HG03196 (cell line): ENCODE results near the gene APBB1IP.
A peak's percentile ranks its signal among the peaks of the same experiment; 100 is the strongest.
"Not testable (repeated sequence)": the region's sequence is repeated elsewhere in the genome, so short reads cannot be mapped to it uniquely, and the experiment has no call there.

Source experiments
- ATAC-seq: cut with Tn5 transposase; IDR thresholded peaks from one replicate; pipeline ENCODE4 v1.9.1; 2021; ENCODE audit not compliant: unreplicated experiment

Gene APBB1IP

GRCh38 chr10:26555719-26556368, 117.7 kb downstream of the APBB1IP start:
- ATAC-seq: no peak

- ATAC-seq: no peak
These were observed 118.9 kb downstream of the APBB1IP start for GRCh38 chr10:26556748-26557640.

DNA sequence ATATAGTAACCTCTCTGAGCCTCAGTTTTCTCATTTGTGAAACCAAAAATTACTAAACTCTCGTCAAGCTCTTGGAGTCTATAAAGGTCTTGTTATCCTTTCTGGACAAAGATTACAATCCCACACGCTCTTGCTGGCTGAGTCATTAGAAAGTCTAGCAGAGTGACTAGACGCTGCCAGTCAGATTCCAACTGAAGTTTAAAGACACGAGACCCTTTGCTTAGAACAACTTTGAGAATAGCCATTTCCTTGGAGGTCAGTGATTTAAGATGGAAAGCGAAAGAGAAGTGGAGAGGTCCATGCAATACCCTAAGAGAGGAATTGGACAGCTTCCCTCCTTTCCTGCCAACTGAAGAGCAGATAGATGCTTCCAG, 119.5 kb downstream of the APBB1IP start:
- no peak for ATAC-seq

- ATAC-seq: no peak
These were observed 128.6 kb downstream of the APBB1IP start for GRCh38 chr10:26566525-26567350.

DNA sequence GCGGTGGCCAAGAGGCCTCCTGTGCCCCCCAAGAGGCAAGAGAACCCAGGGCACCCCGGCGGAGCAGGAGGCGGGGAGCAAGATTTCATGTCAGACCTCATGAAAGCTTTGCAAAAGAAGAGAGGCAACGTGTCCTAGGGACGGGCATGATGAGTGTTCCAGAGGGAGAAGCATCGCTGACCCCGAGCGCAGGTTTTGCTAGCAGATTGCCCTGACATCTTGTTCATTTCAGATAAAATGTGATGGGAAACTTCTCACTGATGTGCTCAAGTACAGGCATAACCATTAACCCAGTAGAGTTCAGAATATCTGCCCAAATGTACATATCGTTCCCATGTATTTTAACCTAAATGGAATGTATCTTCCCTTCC, 129.2 kb downstream of the APBB1IP start:
- ATAC-seq: no peak

- no peak for ATAC-seq
These were observed 133.5 kb downstream of the APBB1IP start for GRCh38 chr10:26571655-26572054.

- ATAC-seq: no peak
These were observed 135.5 kb downstream of the APBB1IP start for GRCh38 chr10:26573674-26574073.

DNA sequence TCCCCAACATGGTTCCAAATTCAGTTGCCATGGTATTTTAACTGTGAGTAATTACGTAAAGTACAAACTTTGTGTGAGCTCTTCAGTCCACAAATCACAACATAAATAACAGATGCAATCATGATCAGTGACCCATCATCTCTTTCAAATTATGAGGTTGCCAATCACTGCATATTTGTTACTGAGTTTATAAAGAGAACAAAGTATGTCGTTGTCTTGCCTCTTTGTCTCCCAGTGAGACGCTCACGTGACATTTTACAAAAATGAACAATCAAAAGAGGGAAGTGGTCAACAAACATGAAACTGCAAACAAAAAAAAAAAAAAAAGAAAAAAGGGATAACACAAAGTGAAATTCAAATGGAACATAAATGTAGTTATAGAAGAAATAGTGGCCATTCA, 136.6 kb downstream of the APBB1IP start:
- ATAC-seq: no peak

DNA sequence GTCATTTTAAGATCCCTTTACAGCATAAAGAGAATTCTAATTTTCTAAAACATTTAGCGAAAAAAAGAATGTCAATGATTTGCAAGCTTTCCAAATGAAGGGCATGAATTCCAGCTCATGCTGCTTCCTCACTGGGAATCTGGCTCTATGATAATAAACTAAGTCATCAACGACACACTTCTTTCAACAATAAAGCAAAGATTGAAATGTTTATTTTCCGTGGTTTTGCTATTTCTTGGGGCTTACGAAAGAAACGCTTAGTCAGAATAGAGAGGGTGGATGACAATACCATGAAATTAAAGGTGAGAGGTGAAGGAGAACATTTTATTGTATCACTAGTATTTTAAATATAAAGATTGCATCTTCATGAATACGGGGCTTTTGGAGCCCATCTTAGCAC, 140.2 kb downstream of the APBB1IP start:
- not testable (repeated sequence) for ATAC-seq

DNA sequence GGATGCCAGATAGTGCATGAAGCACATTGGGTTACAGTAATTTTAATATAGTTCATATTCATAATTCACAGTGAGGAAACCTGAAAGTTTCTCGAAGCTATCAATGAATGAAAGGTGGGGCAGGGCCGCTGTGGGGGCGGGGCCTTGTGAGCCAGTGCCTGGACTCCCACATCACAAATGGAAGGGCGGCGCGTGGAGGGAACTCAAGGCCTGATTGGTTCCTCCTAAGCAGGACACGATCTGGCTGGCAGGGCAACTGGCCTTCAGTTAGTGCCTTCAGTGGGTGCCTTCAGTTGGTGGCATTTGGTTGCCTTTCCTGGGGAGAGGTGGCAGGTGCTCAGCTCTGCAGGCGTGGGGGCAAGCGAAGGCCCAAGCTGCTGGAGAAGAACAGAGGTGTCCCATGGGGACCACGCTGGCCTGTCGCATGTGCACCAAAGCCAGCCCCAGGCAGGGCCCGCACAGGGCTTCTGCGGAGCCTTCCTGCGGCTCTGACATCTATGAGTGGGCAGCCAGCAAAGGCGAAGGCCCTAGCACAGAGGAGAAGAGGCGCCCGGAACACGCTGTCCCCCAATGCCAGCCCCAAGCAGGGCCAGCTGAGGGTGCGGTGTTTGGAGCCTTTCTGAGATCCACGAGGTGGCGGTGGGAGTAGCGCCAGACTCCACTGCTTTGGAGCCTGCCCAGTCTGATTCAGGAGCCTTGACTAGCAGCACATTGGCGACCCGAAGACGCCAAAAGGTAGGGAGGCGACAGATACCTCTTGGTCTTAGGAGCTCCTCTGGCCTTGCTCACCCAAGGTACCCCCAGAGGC, 141.3 kb downstream of the APBB1IP start:
- ATAC-seq: no peak

DNA sequence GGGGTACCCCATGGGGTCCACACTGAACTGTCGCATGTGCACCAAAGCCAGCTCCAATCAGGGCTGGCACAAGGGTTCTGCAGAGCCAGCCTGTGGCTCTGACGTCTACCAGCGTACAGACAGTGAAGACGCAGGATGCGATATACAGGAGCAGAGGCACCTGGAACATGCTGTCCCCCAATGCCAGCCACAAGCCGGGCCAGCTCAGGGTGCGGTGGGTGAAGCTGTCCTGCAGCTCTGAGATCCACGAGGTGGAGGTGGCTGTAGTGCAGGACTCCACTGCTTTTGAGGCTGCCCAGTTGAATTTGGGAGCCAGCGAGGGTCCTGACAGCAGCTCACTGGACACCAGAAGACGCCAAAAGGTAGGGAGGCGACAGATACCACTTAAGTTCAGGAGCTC, 148.1 kb downstream of the APBB1IP start:
- no peak for ATAC-seq

DNA sequence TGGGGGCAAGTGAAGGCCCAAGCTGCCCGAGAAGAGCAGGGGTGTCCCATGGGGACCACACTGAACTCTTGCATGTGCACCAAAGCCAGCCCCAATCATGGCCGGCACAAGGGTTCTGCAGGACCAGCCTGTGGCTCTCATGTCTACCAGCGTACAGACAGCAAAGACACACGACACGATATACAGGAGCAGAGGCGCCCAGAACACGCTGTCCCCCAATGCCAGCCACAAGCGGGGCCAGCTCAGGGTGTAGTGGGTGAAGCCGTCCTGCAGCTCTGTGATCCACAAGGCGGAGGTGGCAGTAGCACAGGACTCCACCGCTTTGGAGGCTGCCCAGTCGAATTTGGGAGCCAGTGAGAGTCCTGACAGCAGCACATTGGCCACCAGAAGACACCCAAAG, 150.5 kb downstream of the APBB1IP start:
- ATAC-seq: no peak

DNA sequence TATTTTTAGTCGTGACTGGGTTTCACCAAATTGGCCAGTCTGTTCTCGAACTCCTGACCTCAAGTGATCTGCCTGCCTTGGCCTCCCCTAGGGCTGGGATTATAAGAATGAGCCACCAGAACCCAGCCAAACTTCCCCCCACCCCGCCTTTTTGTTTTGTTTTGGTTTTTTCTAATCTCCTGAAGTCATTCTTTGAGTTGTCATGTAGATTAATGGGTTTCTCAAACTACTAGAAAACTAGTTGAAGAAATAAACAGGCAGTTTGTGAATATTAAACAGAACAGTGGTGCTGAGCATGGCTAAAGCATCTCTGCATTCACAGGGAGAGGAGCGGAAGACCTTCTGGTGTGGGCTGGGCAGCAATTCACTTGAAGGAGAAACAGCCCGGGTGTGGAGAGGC, 151.7 kb downstream of the APBB1IP start:
- not testable (repeated sequence) for ATAC-seq

- no peak for ATAC-seq
These were observed 155.8 kb downstream of the APBB1IP start for GRCh38 chr10:26593896-26594295.

DNA sequence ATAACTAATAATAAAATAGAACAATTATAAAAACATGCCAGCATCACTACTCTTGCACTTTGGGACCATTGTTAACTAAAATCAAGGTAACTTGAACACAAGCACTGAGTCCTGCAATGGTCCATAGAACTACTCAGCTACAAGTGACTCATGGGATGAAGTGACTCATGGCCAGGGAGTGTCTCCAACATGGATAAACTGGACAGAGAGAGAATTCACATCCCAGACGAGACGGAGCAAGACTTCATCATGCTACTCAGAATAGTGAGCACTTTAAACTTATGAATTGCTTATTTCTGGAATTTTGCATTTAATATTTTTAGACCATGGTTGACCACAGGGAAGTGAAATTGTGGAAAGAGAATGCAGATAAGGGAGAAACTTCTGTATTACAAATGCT, 165.1 kb downstream of the APBB1IP start:
- not testable (repeated sequence) for ATAC-seq

GRCh38 chr10:26604320-26605093, 166.4 kb downstream of the APBB1IP start:
- not testable (repeated sequence) for ATAC-seq

DNA sequence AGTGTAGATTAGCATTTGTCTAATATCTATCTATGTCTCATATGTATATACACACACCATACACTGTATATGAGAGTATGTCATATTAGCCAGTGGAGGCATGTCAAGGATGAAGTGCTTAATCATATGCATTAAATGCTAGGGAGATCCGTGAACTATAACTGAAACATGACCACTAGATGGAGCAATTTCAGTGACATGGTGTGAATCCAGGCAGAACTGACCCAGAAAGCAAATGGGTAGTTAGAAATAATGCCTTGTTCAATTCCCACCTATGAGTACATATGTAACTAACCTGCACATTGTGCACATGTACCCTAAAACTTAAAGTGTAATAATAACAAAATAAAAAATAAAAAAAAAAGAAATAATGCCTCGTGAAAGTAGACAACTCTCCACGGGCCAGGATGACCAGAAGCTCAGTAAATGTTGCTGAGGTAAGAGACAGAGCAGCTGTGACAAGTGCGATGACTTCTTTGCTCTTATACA, 168.3 kb downstream of the APBB1IP start:
- peak; percentile 63 for ATAC-seq

- ATAC-seq: no peak
These were observed 174.2 kb downstream of the APBB1IP start for GRCh38 chr10:26612151-26612915.
